K562 (cell line): ENCODE measurements around the gene CCDC60. TPM values are rescaled to one million over a fixed set of nuclear protein-coding genes. Genes with fewer than 3 reads are reported as not detected.

ENCODE experiments used
- ATAC-seq: fragments of 200-7000 bp; cut with Tn5 transposase; 3 replicates; pipeline ENCODE4 v1.9.1; 2020; ENCODE audit warnings: moderate library complexity
- BruUV-seq: library from RNA; stranded (reverse); fragments of 400-500 nt; replicated peaks from 2 replicates; lab custom pipeline; 2021; lab: Mats Ljungman, UMichigan
- CTCF ChIA-PET: fragments of 300-600 bp; formaldehyde crosslinking; extraction: SDS; loops from one replicate; lab custom pipeline; 2021; ENCODE audit warnings: low intra/inter-chr PET ratio; lab: Yijun Ruan, JAX
- POLR2A ChIA-PET: fragments of 300-600, 350-650 bp; sonication (Branson Sonifier 250); formaldehyde crosslinking; extraction: SDS; loops from one replicate; lab custom pipeline; 2021; ENCODE audit warnings: antibody characterized with exemption, inconsistent platforms; lab: Yijun Ruan, JAX
- DNase-seq, 4 experiments: peaks; one replicate each; pipeline versions ENCODE4 v3.0.0 to v3.0.0-alpha.2; 2011 to 2018; ENCODE audit warnings: low spot score in 3 of 4, mixed read lengths in 3 of 4; ENCODE audit errors: extremely low read depth in 1 of 4
- FAIRE-seq: peaks from 2 replicates; lab custom pipeline; 2011; peaks lifted over from hg19 to GRCh38; lab: Jason Lieb, UNC
- H2AFZ ChIP-seq: 2 replicates; pipeline ENCODE4 v1.6.0; 2011; ENCODE audit warnings: low read depth, low read length, control low read depth, inconsistent platforms
- H3K27ac ChIP-seq: fragments of 200-600 bp; 3 replicates; pipeline ENCODE4 v1.8.0; 2011; ENCODE audit warnings: low read depth, mild to moderate bottlenecking, control low read depth, inconsistent platforms, low read length, moderate library complexity, mixed read lengths; ENCODE audit errors: extremely low read depth
- H3K27me3 ChIP-seq, 2 experiments: fragments of 300-600 bp in 1 of 2; 2 replicates in 1 of 2; 3 replicates in 1 of 2; pipeline versions ENCODE4 v1.6.0 to v1.8.0; 2011; ENCODE audit warnings: inconsistent platforms in 2 of 2, low read length in 2 of 2, mild to moderate bottlenecking in 1 of 2, mixed read lengths in 1 of 2, moderate library complexity in 1 of 2; ENCODE audit not compliant: control insufficient read depth in 2 of 2, insufficient read depth in 2 of 2
- H3K36me3 ChIP-seq: fragments of 300-600 bp; 3 replicates; pipeline ENCODE4 v1.8.0; 2011; ENCODE audit warnings: mild to moderate bottlenecking, low read length, inconsistent platforms; ENCODE audit not compliant: control insufficient read depth, insufficient read depth
- H3K4me1 ChIP-seq, 2 experiments: fragments of 200-600 bp in 1 of 2; replicated peaks in 1 of 2; 2 replicates in 1 of 2; 3 replicates in 1 of 2; pipeline versions ENCODE4 v1.5.1 to v1.8.0; 2011; ENCODE audit warnings: inconsistent platforms in 2 of 2, low read length in 2 of 2, mild to moderate bottlenecking in 1 of 2, mixed read lengths in 1 of 2, moderate library complexity in 1 of 2; ENCODE audit not compliant: control insufficient read depth in 2 of 2, insufficient read depth in 2 of 2
- H3K4me2 ChIP-seq: 2 replicates; pipeline ENCODE4 v1.6.1; 2011; ENCODE audit warnings: low read length, control low read depth, inconsistent platforms, mixed read lengths; ENCODE audit not compliant: insufficient read depth
- H3K4me3 ChIP-seq: fragments of 200-600 bp; sonication (generic), shearing (Covaris generic); 2 replicates; pipeline ENCODE4 v1.5.1; 2016; ENCODE audit warnings: control low read depth, inconsistent platforms
- H3K79me2 ChIP-seq: fragments of 200-600 bp; 3 replicates; pipeline ENCODE4 v1.8.0; 2011; ENCODE audit warnings: low read length, inconsistent platforms; ENCODE audit not compliant: control insufficient read depth, insufficient read depth
- H3K9ac ChIP-seq, 2 experiments: 2 replicates each; pipeline versions ENCODE4 v1.6.0 to v1.6.1; 2011; ENCODE audit warnings: low read depth in 2 of 2, low read length in 2 of 2, control low read depth in 1 of 2, inconsistent platforms in 1 of 2, mild to moderate bottlenecking in 1 of 2, mixed read lengths in 1 of 2; ENCODE audit not compliant: insufficient read depth in 1 of 2
- H3K9me1 ChIP-seq: one replicate; pipeline ENCODE4 v1.6.0; 2011; ENCODE audit warnings: inconsistent platforms, mild to moderate bottlenecking, low read length, moderate library complexity; ENCODE audit not compliant: control insufficient read depth, insufficient read depth
- H3K9me3 ChIP-seq: replicated peaks from 2 replicates; pipeline ENCODE4 v1.5.1; 2011; ENCODE audit warnings: low read depth, low read length, inconsistent platforms; ENCODE audit not compliant: control insufficient read depth, insufficient read depth
- H4K20me1 ChIP-seq: replicated peaks from 2 replicates; pipeline ENCODE4 v1.6.1; 2011; ENCODE audit warnings: low read length, inconsistent platforms, mixed read lengths; ENCODE audit not compliant: control insufficient read depth, insufficient read depth
- ATF1 ChIP-seq, 2 experiments: fragments of 450-650 bp in 1 of 2; IDR thresholded peaks; 2 replicates each; pipeline ENCODE4 v1.6.1; 2016; ENCODE audit warnings: missing compliant biosample characterization in 1 of 2, missing genetic modification characterization in 1 of 2
- ATF7 ChIP-seq: fragments of 450-650 bp; IDR thresholded peaks from 2 replicates; pipeline ENCODE4 v1.7.1; 2014; ENCODE audit warnings: mild to moderate bottlenecking, moderate library complexity
- BRF1 ChIP-seq: IDR thresholded peaks from 3 replicates; pipeline ENCODE4 v1.6.1; 2011; ENCODE audit warnings: borderline replicate concordance, mild to moderate bottlenecking; ENCODE audit not compliant: insufficient read length; ENCODE audit errors: extremely low read depth
- COPS2 ChIP-seq: fragments of 450-650 bp; conservative IDR thresholded peaks from 2 replicates; pipeline ENCODE4 v1.6.1; 2016; ENCODE audit warnings: mild to moderate bottlenecking, moderate library complexity
- CTCF ChIP-seq, 3 experiments: IDR thresholded peaks in 2 of 3; conservative IDR thresholded peaks in 1 of 3; 2 replicates each; pipeline ENCODE4 v1.5.1; 2011 to 2012; ENCODE audit warnings: low read length in 3 of 3, mild to moderate bottlenecking in 3 of 3, control low read depth in 2 of 3, improper control_type of control experiment in 1 of 3, inconsistent platforms in 1 of 3, low read depth in 1 of 3, mixed read lengths in 1 of 3, moderate library complexity in 1 of 3; ENCODE audit not compliant: insufficient read depth in 2 of 3
- DIDO1 ChIP-seq: fragments of 450-650 bp; IDR thresholded peaks from 2 replicates; pipeline ENCODE4 v1.6.1; 2016; ENCODE audit warnings: low read depth, missing biosample characterization, missing genetic modification characterization
- FOXJ2 ChIP-seq: fragments of 200-800 bp; sonication (Bioruptor generic); IDR thresholded peaks from 2 replicates; pipeline ENCODE4 v1.6.1; 2016; ENCODE audit warnings: missing genetic modification characterization, missing compliant biosample characterization
- HDAC1 ChIP-seq, 2 experiments: fragments of 450-650 bp; IDR thresholded peaks; 2 replicates each; pipeline ENCODE4 v1.6.1; 2016 to 2017; ENCODE audit warnings: inconsistent platforms in 1 of 2, mild to moderate bottlenecking in 1 of 2, moderate library complexity in 1 of 2
- MCM2 ChIP-seq: fragments of 450-650 bp; IDR thresholded peaks from 2 replicates; pipeline ENCODE4 v1.6.1; 2017; ENCODE audit warnings: low read depth, mild to moderate bottlenecking
- PURB ChIP-seq: sonication (generic); formaldehyde crosslinking; IDR thresholded peaks from 2 replicates; pipeline ENCODE4 v1.9.0; 2021; ENCODE audit warnings: low read depth, mild to moderate bottlenecking, missing genetic modification reagents
- THRAP3 ChIP-seq: fragments of 450-650 bp; IDR thresholded peaks from 2 replicates; pipeline ENCODE4 v1.6.1; 2016; ENCODE audit warnings: mild to moderate bottlenecking, inconsistent platforms, borderline replicate concordance
- TOE1 ChIP-seq, 2 experiments: fragments of 450-650 bp in 1 of 2; sonication (generic) in 1 of 2; formaldehyde crosslinking in 1 of 2; IDR thresholded peaks; 2 replicates each; pipeline versions ENCODE4 v1.7.1 to v1.8.0; 2016 to 2022; ENCODE audit warnings: borderline replicate concordance in 2 of 2, mild to moderate bottlenecking in 2 of 2, antibody characterized with exemption in 1 of 2, inconsistent platforms in 1 of 2, low read depth in 1 of 2, missing genetic modification reagents in 1 of 2, moderate library complexity in 1 of 2
- ZNF212 ChIP-seq: fragments of 450-650 bp; formaldehyde crosslinking; IDR thresholded peaks from 2 replicates; pipeline ENCODE4 v1.4.0; 2020; ENCODE audit warnings: mild to moderate bottlenecking
- WGBS: fragments of 100-300 bp; shearing (Covaris generic); methylation state at CpG from one replicate; pipeline ENCODE4 v1.1.6; 2016; ENCODE audit warnings: low coverage, mixed read lengths; ENCODE audit not compliant: insufficient coverage; ENCODE audit errors: missing lambda C conversion rate; 5-methylcytosine and 5-hydroxymethylcytosine counted together
- in situ Hi-C: fragments of 300-500 bp; cut with MboI; formaldehyde crosslinking; loops from 4 replicates; pipeline ENCODE4 v1.15.0; 2018; ENCODE audit warnings: inconsistent platforms, mixed read lengths
- intact Hi-C: fragments of 100-400 bp; cut with micrococcal nuclease; formaldehyde crosslinking; loops from 2 replicates; pipeline ENCODE4 v1.14.2; 2022
- polyA plus RNA-seq, 8 experiments: library from polyadenylated mRNA; depleted of rRNA in 4 of 8; stranded (reverse) in 5 of 8; unstranded in 3 of 8; fragments of >200 nt; fragmentation: Nextera tagmentation in 2 of 8; fragmentation: Illumina TruSeq in 1 of 8; extraction: Ambion mirVana in 2 of 8; extraction: Trizol in 1 of 8; gene quantifications; 2 replicates each; pipeline versions ENCODE4 v1.2.1 to v1.2.3, GENCODE V29; 2011 to 2014; ENCODE audit warnings: inconsistent platforms in 1 of 8, missing spikeins in 1 of 8
- total RNA-seq, 7 experiments: library from RNA; depleted of rRNA in 6 of 7; stranded (reverse); fragments of >200 nt in 6 of 7; fragmentation: Illumina TruSeq in 2 of 7; extraction: Trizol in 2 of 7; gene quantifications; 2 replicates each; pipeline versions ENCODE4 v1.2.1 to v1.2.3, GENCODE V29; 2011 to 2021; ENCODE audit warnings: low replicate concordance in 1 of 7
- TF ChIP-seq, protein P1 (sequence below): sonication (generic); IDR thresholded peaks from 2 replicates; pipeline ENCODE4 v1.6.1; 2016

The CCDC60 gene
- total and polyA plus RNA-seq, 9 of the 15 experiments (the other 6 are each of a cell fraction or from before 2014, with no cell fraction given): not detected

DNA sequence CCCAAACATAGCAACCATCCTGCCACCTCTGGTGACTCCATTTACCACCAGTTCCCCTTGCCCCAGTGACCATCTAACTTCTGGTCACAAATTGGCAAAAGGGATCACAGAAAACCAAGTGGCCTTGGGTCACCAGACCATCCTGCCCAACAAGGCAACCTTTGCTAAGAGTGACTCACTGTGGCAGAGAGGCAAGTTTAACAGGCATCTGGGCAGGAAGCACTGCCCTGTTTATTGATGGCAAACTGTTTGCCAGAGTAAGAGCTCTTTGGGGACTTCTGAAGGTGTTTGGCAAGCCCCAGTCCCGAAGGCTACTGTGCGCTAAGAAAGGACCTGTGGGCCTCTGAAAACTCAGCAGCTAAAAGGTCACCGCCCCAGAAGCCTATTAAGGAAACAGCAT, 230.9 kb downstream of the CCDC60 start:
- in situ Hi-C loops (no loop called here), intact Hi-C loops (no loop called here)
- CTCF ChIA-PET: no interaction called here
- no peak overlapping the region for H2AFZ ChIP-seq
- no peak overlapping the region for H3K27ac ChIP-seq
- H3K4me3 ChIP-seq: no peak overlapping the region
- H3K9me1 ChIP-seq: no peaks in the 10 kb centered on the region
- H3K9me3 ChIP-seq: no peaks in the 10 kb centered on the region
- H3K36me3 ChIP-seq: no peaks in the 10 kb centered on the region
- peaks cover 0 to 5% of the 10 kb centered on the region in 2 experiments; a peak in 2 of 5 replicates for H3K27me3 ChIP-seq
- BruUV-seq: no TSS peak
- POLR2A ChIA-PET: interaction anchor here (1.4 kb wide), 1 partner anchor 11 kb away, joined by 4 read pairs; no protein-coding TSS in a partner anchor
- H3K4me1 ChIP-seq: no peaks in the 10 kb centered on the region
- TF ChIP-seq ZNF212 (no peak), HDAC1 (IDR thresholded peaks at IDR 0.05) (no peak), TOE1 (IDR thresholded peaks at IDR 0.05; ENCODE audit: borderline replicate concordance) (no peak), TOE1 (CRISPR knock-in tag; IDR thresholded peaks at IDR 0.05; ENCODE audit: borderline replicate concordance, low read depth) (no peak), FOXJ2 (no peak), MCM2 (no peak)
- ATAC-seq: no peak
- no peak overlapping the region for H3K4me2 ChIP-seq
- H3K9ac ChIP-seq: no peak overlapping the region
- no peak for FAIRE-seq
- no peaks in the 10 kb centered on the region for H3K79me2 ChIP-seq
- 29% methylated on average over 3 of the region's 3 CpGs for WGBS
- H4K20me1 ChIP-seq: no peaks in the 10 kb centered on the region
- no peak for DNase-seq

- in situ Hi-C loops: no loop called here
- no peaks in the 10 kb centered on the region for H3K79me2 ChIP-seq
- TF ChIP-seq ATF7 (no peak), ATF1 (CRISPR knock-in tag; IDR thresholded peaks at IDR 0.05) (no peak), ATF1 (tag; IDR thresholded peaks at IDR 0.05) (no peak), BRF1 (no peak), THRAP3 (no peak), CTCF (IDR thresholded peaks at IDR 0.05 in 2 of 3, conservative IDR thresholded peaks at IDR 0.05 in 1 of 3; ENCODE audit: insufficient read depth in 2 of 3, low read depth in 1 of 3, low read length in 3 of 3) (no peak), PURB (CRISPR knock-in tag) (no peak), COPS2 (no peak), DIDO1 (tag) (no peak)
- TF ChIP-seq, protein P1, sequence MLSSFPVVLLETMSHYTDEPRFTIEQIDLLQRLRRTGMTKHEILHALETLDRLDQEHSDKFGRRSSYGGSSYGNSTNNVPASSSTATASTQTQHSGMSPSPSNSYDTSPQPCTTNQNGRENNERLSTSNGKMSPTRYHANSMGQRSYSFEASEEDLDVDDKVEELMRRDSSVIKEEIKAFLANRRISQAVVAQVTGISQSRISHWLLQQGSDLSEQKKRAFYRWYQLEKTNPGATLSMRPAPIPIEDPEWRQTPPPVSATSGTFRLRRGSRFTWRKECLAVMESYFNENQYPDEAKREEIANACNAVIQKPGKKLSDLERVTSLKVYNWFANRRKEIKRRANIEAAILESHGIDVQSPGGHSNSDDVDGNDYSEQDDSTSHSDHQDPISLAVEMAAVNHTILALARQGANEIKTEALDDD: no peak
Observed at GRCh38 chr12:119570771-119571170, 236.2 kb downstream of the CCDC60 start.

More at GRCh38 chr12:119570771-119571170, 236.2 kb downstream of the CCDC60 start:
- H2AFZ ChIP-seq: no peak overlapping the region
- H3K9ac ChIP-seq: no peak overlapping the region
- intact Hi-C loops: no loop called here
- H3K27ac ChIP-seq: no peak overlapping the region
- 4% methylated on average over 6 of the region's 6 CpGs for WGBS
- peaks cover 0 to 5% of the 10 kb centered on the region in 2 experiments; a peak in 2 of 5 replicates for H3K27me3 ChIP-seq
- no peaks in the 10 kb centered on the region for H3K36me3 ChIP-seq
- DNase-seq: no peak
- no peaks in the 10 kb centered on the region for H3K9me3 ChIP-seq
- BruUV-seq: no TSS peak
- ChIA-PET CTCF (no interaction called here), POLR2A (interaction anchor here (0.9 kb wide), 1 partner anchor 24 kb away, joined by 3 read pairs; no protein-coding TSS in a partner anchor)
- no peak for ATAC-seq
- H3K4me3 ChIP-seq: no peak overlapping the region
- no peaks in the 10 kb centered on the region for H3K4me1 ChIP-seq
- no peak for FAIRE-seq
- H4K20me1 ChIP-seq: no peaks in the 10 kb centered on the region
- no peak overlapping the region for H3K4me2 ChIP-seq
- H3K9me1 ChIP-seq: no peaks in the 10 kb centered on the region
